Endodermal cell (in vitro differentiated cells): Measurements from ENCODE around the gene TRPV5. TPM values are rescaled to one million over a fixed set of nuclear protein-coding genes. Genes with fewer than 3 reads are reported as not detected.

Source experiments
- DNase-seq: peaks from one replicate; pipeline ENCODE4 v3.0.0-alpha.2; 2017
- H3K27ac ChIP-seq: 2 replicates; pipeline ENCODE4 v1.5.1; 2013; ENCODE audit warnings: mild to moderate bottlenecking, low read depth, low read length, moderate library complexity
- H3K27me3 ChIP-seq: 2 replicates; pipeline ENCODE4 v1.6.1; 2013; ENCODE audit warnings: mild to moderate bottlenecking, low read length, moderate library complexity; ENCODE audit not compliant: insufficient read depth, control insufficient read depth, poor library complexity, severe bottlenecking
- H3K36me3 ChIP-seq: 2 replicates; pipeline ENCODE4 v1.7.0; 2013; ENCODE audit warnings: mild to moderate bottlenecking, low read length, moderate library complexity; ENCODE audit not compliant: control insufficient read depth, insufficient read depth
- H3K4me1 ChIP-seq: one replicate; pipeline ENCODE4 v1.7.0; 2013; ENCODE audit warnings: low read length; ENCODE audit not compliant: control insufficient read depth, insufficient read depth
- H3K4me3 ChIP-seq: 2 replicates; pipeline ENCODE4 v1.5.1; 2013; ENCODE audit warnings: mild to moderate bottlenecking, low read length, moderate library complexity
- H3K9ac ChIP-seq: 2 replicates; pipeline ENCODE4 v1.6.1; 2013; ENCODE audit warnings: mild to moderate bottlenecking, low read length, moderate library complexity; ENCODE audit not compliant: poor library complexity, severe bottlenecking; ENCODE audit errors: extremely low read depth
- H3K9me3 ChIP-seq: 2 replicates; pipeline ENCODE4 v1.6.1; 2013; ENCODE audit warnings: mild to moderate bottlenecking, low read length, moderate library complexity; ENCODE audit not compliant: control insufficient read depth
- H3K27ac Mint-ChIP-seq: 2 replicates; pipeline ENCODE4 v1.8.0; 2020; ENCODE audit warnings: mixed read lengths
- H3K27me3 Mint-ChIP-seq: 2 replicates; pipeline ENCODE4 v1.8.0; 2021; ENCODE audit warnings: mild to moderate bottlenecking, mixed read lengths; ENCODE audit not compliant: insufficient read depth
- H3K36me3 Mint-ChIP-seq: 2 replicates; pipeline ENCODE4 v1.8.0; 2020; ENCODE audit warnings: low read depth, mixed read lengths
- H3K4me1 Mint-ChIP-seq: 2 replicates; pipeline ENCODE4 v1.8.0; 2020; ENCODE audit warnings: mixed read lengths
- H3K4me3 Mint-ChIP-seq: 2 replicates; pipeline ENCODE4 v1.8.0; 2020; ENCODE audit warnings: mild to moderate bottlenecking, moderate library complexity, mixed read lengths
- H3K9me3 Mint-ChIP-seq: 2 replicates; pipeline ENCODE4 v1.8.0; 2020; ENCODE audit warnings: mild to moderate bottlenecking, mixed read lengths
- WGBS, 2 experiments: methylation state at CpG; one replicate each; pipeline versions ENCODE4 v1.1.5 to v1.1.7; 2013; ENCODE audit warnings: missing lambda C conversion rate in 2 of 2, mixed read lengths in 1 of 2; ENCODE audit not compliant: insufficient coverage in 1 of 2, insufficient read length in 1 of 2; 5-methylcytosine and 5-hydroxymethylcytosine counted together
- total RNA-seq, 2 donors: library from RNA; stranded (reverse); fragmentation: NEBNext Ultra II Directional in 1 of 2; extraction: Animal tissue kit (Norgen Biotek cat#: 25700) in 1 of 2; gene quantifications; 2 replicates in 1 of 2; 3 replicates in 1 of 2; pipeline ENCODE4 v1.2.1, GENCODE V29; 2021
- TF ChIP-seq, protein P1 (sequence below): fragments of 200-600 bp; sonication (generic); conservative IDR thresholded peaks from 2 replicates; pipeline ENCODE4 v1.5.0; 2021; ENCODE audit warnings: antibody characterized with exemption, mild to moderate bottlenecking

The TRPV5 gene
- total RNA-seq, 2 donors from 2014 or later: 0.15 to 0.22 TPM

DNA sequence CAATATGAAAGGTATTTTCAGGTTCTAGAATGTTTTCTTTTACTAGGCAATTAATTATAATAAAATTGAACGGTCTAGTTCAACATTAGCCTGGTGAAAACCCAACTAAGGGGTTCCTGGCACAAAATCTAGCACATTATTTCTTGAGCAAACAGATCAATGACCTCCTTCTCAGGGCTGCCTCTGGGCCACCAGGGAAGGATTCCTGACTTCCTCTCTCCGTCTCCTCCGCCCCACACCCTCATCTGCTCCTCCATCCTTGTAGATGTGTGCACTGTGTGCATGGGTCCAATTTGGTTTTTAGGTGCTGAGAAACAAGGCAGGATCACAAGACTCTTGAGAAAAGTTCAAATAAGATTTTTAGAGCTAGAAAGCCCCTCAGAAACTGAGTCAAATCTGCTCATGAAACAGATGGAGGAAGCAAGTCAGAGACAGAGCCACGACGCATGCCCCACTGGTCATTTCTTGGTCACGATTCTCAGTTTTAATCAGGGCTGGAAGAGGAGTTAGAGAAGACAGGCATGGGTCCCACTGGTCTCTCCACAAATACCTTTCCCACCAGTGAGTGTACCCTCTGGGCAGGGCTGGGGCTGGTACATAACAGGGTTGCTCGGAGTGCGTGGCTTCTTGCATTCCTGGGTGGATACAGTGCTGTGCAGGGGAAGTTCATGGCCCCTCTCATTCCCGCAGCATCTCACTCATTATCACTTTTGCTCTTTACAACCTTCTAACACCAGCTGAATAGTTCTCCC lies 51.8 kb downstream of the TRPV5 start:
- 92 to 93% methylated on average over 6 to 9 of the region's 9 CpGs for WGBS, 2 experiments

DNA sequence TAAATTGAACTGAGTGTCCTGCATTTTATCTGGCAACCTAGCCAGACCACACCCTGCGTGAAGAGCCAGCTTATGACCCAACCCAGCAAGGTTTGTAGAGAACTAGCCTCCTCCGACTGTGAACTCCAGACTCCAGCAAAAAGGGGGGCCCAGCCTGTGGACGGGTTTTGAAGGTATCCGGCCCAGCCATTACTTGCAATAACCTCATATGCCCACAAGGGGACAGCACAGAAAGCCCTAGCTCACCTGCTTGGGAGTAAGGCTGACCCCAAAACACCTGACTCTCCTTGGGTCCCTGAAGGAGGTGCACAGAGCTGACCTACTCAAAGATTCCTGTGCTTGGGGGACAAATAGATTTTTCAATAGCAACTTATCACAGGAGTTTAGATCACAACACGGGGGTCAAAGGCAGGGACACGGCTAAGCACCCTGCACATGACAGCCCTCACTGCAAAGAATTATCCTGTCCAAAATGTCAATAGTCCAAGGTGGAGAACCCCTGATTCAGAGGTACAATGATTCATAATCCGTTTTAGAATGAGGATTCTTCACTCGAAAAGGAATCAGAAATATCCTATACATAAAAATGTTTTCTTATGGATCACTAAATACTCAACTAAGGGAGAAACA lies 52.6 kb downstream of the TRPV5 start:
- Mint-ChIP-seq H3K36me3 (no peaks in the 10 kb centered on the region), H3K4me1 (peaks cover 6% of the 10 kb centered on the region), H3K9me3 (no peaks in the 10 kb centered on the region), H3K4me3 (no peak overlapping the region), H3K27ac (no peak overlapping the region), H3K27me3 (peaks cover 23% of the 10 kb centered on the region)
- Histone ChIP-seq H3K9me3 (no peaks in the 10 kb centered on the region), H3K4me3 (no peak overlapping the region), H3K36me3 (no peaks in the 10 kb centered on the region), H3K27ac (no peak overlapping the region), H3K27me3 (peaks cover 5% of the 10 kb centered on the region), H3K4me1 (no peaks in the 10 kb centered on the region), H3K9ac (no peak overlapping the region)
- TF ChIP-seq, protein P1, sequence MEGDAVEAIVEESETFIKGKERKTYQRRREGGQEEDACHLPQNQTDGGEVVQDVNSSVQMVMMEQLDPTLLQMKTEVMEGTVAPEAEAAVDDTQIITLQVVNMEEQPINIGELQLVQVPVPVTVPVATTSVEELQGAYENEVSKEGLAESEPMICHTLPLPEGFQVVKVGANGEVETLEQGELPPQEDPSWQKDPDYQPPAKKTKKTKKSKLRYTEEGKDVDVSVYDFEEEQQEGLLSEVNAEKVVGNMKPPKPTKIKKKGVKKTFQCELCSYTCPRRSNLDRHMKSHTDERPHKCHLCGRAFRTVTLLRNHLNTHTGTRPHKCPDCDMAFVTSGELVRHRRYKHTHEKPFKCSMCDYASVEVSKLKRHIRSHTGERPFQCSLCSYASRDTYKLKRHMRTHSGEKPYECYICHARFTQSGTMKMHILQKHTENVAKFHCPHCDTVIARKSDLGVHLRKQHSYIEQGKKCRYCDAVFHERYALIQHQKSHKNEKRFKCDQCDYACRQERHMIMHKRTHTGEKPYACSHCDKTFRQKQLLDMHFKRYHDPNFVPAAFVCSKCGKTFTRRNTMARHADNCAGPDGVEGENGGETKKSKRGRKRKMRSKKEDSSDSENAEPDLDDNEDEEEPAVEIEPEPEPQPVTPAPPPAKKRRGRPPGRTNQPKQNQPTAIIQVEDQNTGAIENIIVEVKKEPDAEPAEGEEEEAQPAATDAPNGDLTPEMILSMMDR: peak; percentile 90
- 43 to 49% methylated on average over 5 to 7 of the region's 8 CpGs for WGBS, 2 experiments
- peak; percentile 89 for DNase-seq

More for the DNA sequence above, 51.8 kb downstream of the TRPV5 start:
- H3K27me3 ChIP-seq: peaks cover 5% of the 10 kb centered on the region
- H3K27ac ChIP-seq: no peak overlapping the region
- no peaks in the 10 kb centered on the region for H3K36me3 ChIP-seq
- TF ChIP-seq, protein P1: no peak
- Mint-ChIP-seq H3K27ac (no peak overlapping the region), H3K27me3 (peaks cover 22% of the 10 kb centered on the region), H3K4me3 (no peak overlapping the region), H3K4me1 (peaks cover 7% of the 10 kb centered on the region), H3K36me3 (no peaks in the 10 kb centered on the region), H3K9me3 (no peaks in the 10 kb centered on the region)
- no peaks in the 10 kb centered on the region for H3K4me1 ChIP-seq
- no peak overlapping the region for H3K4me3 ChIP-seq
- no peaks in the 10 kb centered on the region for H3K9me3 ChIP-seq
- peak; percentile 30 for DNase-seq
- no peak overlapping the region for H3K9ac ChIP-seq

DNA sequence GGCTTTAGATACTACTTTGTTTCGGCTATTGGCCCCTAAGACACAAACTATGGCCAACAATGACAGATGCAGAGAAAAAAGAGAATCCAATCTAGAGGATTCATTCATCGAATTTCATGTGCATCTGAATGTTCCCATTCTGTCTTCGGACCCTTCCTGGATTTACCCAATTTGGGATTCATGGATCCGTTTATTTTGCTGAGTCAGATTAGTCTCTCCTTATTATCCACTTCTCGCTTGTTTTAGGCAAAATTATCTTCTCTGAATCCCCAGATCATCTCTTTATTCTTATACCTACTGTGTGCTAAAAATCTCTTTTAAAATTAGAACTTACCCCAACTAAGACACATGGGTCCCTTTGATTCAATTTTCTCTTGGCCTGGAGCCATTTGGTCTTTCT lies 54.5 kb downstream of the TRPV5 start:
- Mint-ChIP-seq H3K4me3 (no peak overlapping the region), H3K36me3 (peaks cover 9% of the 10 kb centered on the region), H3K4me1 (no peaks in the 10 kb centered on the region), H3K27ac (no peak overlapping the region), H3K9me3 (no peaks in the 10 kb centered on the region), H3K27me3 (peaks cover 31% of the 10 kb centered on the region)
- TF ChIP-seq, protein P1: no peak
- Histone ChIP-seq H3K27ac (no peak overlapping the region), H3K36me3 (no peaks in the 10 kb centered on the region), H3K4me3 (no peak overlapping the region), H3K4me1 (no peaks in the 10 kb centered on the region), H3K9ac (no peak overlapping the region), H3K27me3 (peaks cover 5% of the 10 kb centered on the region), H3K9me3 (no peaks in the 10 kb centered on the region)
- 92 to 94% methylated on average over 5 of the region's 5 CpGs for WGBS, 2 experiments
- DNase-seq: no peak
